IMR-90 (cell line): ENCODE measurements around the gene AMOTL2. TPM values are rescaled to one million over a fixed set of nuclear protein-coding genes. Genes with fewer than 3 reads are reported as not detected.

Source experiments
- ATAC-seq: fragments of 200-7000 bp; cut with Tn5 transposase; 2 replicates; pipeline ENCODE4 v1.9.1; 2020; ENCODE audit warnings: low read depth, mild to moderate bottlenecking, moderate library complexity
- BruUV-seq: library from RNA; stranded (reverse); fragments of 400-500 nt; replicated peaks from 2 replicates; lab custom pipeline; 2021; lab: Mats Ljungman, UMichigan
- CTCF ChIA-PET: fragments of 300-600 bp; formaldehyde crosslinking; extraction: SDS; loops from one replicate; lab custom pipeline; 2021; ENCODE audit warnings: antibody characterized with exemption; lab: Yijun Ruan, JAX
- POLR2A ChIA-PET: fragments of 300-600 bp; sonication (Branson Sonifier 250); formaldehyde crosslinking; loops from one replicate; lab custom pipeline; 2022; ENCODE audit warnings: antibody characterized with exemption; ENCODE audit not compliant: unreplicated experiment; lab: Charles Lee
- DNase-seq: peaks from one replicate; pipeline ENCODE4 v3.0.0; 2013
- H2AFZ ChIP-seq: replicated peaks from 2 replicates; pipeline ENCODE3; 2013; ENCODE audit warnings: low read length, mild to moderate bottlenecking; ENCODE audit not compliant: poor library complexity
- H2AK5ac ChIP-seq: 2 replicates; pipeline ENCODE4 v1.6.1; 2013; ENCODE audit warnings: low read depth, low read length, inconsistent platforms
- H2AK9ac ChIP-seq: replicated peaks from 2 replicates; pipeline ENCODE3; 2013; ENCODE audit warnings: mild to moderate bottlenecking, low read depth, low read length, moderate library complexity; ENCODE audit not compliant: poor library complexity
- H2BK120ac ChIP-seq: 2 replicates; pipeline ENCODE4 v1.6.1; 2013; ENCODE audit warnings: low read depth, low read length, inconsistent platforms
- H2BK15ac ChIP-seq: 3 replicates; pipeline ENCODE4 v1.6.1; 2013; ENCODE audit warnings: low read depth, low read length, inconsistent platforms
- H2BK20ac ChIP-seq: 2 replicates; pipeline ENCODE4 v1.6.1; 2013; ENCODE audit warnings: low read depth, mild to moderate bottlenecking, inconsistent platforms, low read length, moderate library complexity
- H2BK5ac ChIP-seq: 2 replicates; pipeline ENCODE4 v1.6.1; 2013; ENCODE audit warnings: mild to moderate bottlenecking, low read depth, low read length, inconsistent platforms; ENCODE audit not compliant: poor library complexity, severe bottlenecking
- H3K14ac ChIP-seq: replicated peaks from 2 replicates; pipeline ENCODE4 v1.6.1; 2013; ENCODE audit warnings: low read depth, low read length, inconsistent platforms
- H3K18ac ChIP-seq: 2 replicates; pipeline ENCODE4 v1.6.1; 2013; ENCODE audit warnings: low read depth, low read length, control low read depth
- H3K23ac ChIP-seq: 2 replicates; pipeline ENCODE4 v1.6.1; 2013; ENCODE audit warnings: low read depth, low read length, inconsistent platforms
- H3K27ac ChIP-seq: 2 replicates; pipeline ENCODE4 v1.5.1; 2013; ENCODE audit warnings: mild to moderate bottlenecking, control low read depth, low read length; ENCODE audit not compliant: insufficient read depth
- H3K27me3 ChIP-seq: 2 replicates; pipeline ENCODE4 v1.6.1; 2013; ENCODE audit warnings: low read length; ENCODE audit not compliant: control insufficient read depth, insufficient read depth
- H3K36me3 ChIP-seq: 2 replicates; pipeline ENCODE4 v1.6.1; 2013; ENCODE audit warnings: low read length, mixed read lengths; ENCODE audit not compliant: control insufficient read depth, insufficient read depth
- H3K4ac ChIP-seq: 2 replicates; pipeline ENCODE4 v1.6.1; 2013; ENCODE audit warnings: low read depth, low read length, inconsistent platforms
- H3K4me1 ChIP-seq: 2 replicates; pipeline ENCODE4 v1.6.1; 2013; ENCODE audit warnings: low read length, mixed read lengths; ENCODE audit not compliant: control insufficient read depth, insufficient read depth
- H3K4me2 ChIP-seq: 2 replicates; pipeline ENCODE4 v1.6.1; 2013; ENCODE audit warnings: low read depth, mild to moderate bottlenecking, control low read depth, low read length, moderate library complexity
- H3K4me3 ChIP-seq: 2 replicates; pipeline ENCODE4 v1.5.1; 2013; ENCODE audit warnings: low read depth, mild to moderate bottlenecking, control low read depth, low read length, moderate library complexity; ENCODE audit not compliant: insufficient read depth
- H3K56ac ChIP-seq: 2 replicates; pipeline ENCODE4 v1.6.1; 2013; ENCODE audit warnings: low read length, inconsistent platforms; ENCODE audit not compliant: insufficient read depth; ENCODE audit errors: extremely low read depth
- H3K79me1 ChIP-seq, 2 experiments: 2 replicates each; pipeline ENCODE4 v1.6.1; 2013; ENCODE audit warnings: low read length in 2 of 2, inconsistent platforms in 1 of 2, low read depth in 1 of 2
- H3K9ac ChIP-seq: 2 replicates; pipeline ENCODE4 v1.6.1; 2013; ENCODE audit warnings: low read depth, low read length, control low read depth
- H3K9me1 ChIP-seq: 2 replicates; pipeline ENCODE4 v1.6.1; 2013; ENCODE audit warnings: low read length, inconsistent platforms; ENCODE audit not compliant: insufficient read depth
- H3K9me3 ChIP-seq: 2 replicates; pipeline ENCODE4 v1.6.1; 2013; ENCODE audit warnings: low read length; ENCODE audit not compliant: control insufficient read depth, insufficient read depth
- H4K20me1 ChIP-seq: 2 replicates; pipeline ENCODE4 v1.6.1; 2013; ENCODE audit warnings: low read length, inconsistent platforms; ENCODE audit not compliant: insufficient read depth
- H4K5ac ChIP-seq: 2 replicates; pipeline ENCODE4 v1.6.1; 2013; ENCODE audit warnings: mild to moderate bottlenecking, low read depth, low read length, control low read depth
- H4K8ac ChIP-seq, 2 experiments: 2 replicates each; pipeline ENCODE4 v1.6.1; 2013; ENCODE audit warnings: low read depth in 2 of 2, low read length in 2 of 2, control low read depth in 1 of 2, inconsistent platforms in 1 of 2
- H4K91ac ChIP-seq: 2 replicates; pipeline ENCODE4 v1.6.1; 2013; ENCODE audit warnings: low read depth, low read length, inconsistent platforms; ENCODE audit not compliant: insufficient read depth
- BHLHE40 ChIP-seq: fragments of 150-350 bp; IDR thresholded peaks from 2 replicates; pipeline ENCODE4 v1.6.1; 2016; ENCODE audit warnings: mild to moderate bottlenecking, low read depth, low read length
- CEBPB ChIP-seq: IDR thresholded peaks from 2 replicates; pipeline ENCODE4 v1.6.1; 2012; ENCODE audit warnings: low read depth, low read length, improper control_type of control experiment
- CHD1 ChIP-seq: IDR thresholded peaks from 2 replicates; pipeline ENCODE4 v1.6.1; 2012; ENCODE audit warnings: low read depth, low read length, improper control_type of control experiment
- FOS ChIP-seq: fragments of 150-350 bp; IDR thresholded peaks from 2 replicates; pipeline ENCODE4 v1.6.1; 2016; ENCODE audit warnings: low read depth, low read length
- MAFK ChIP-seq: IDR thresholded peaks from 2 replicates; pipeline ENCODE4 v1.6.1; 2012; ENCODE audit warnings: low read depth, low read length, improper control_type of control experiment
- MAZ ChIP-seq: IDR thresholded peaks from 2 replicates; pipeline ENCODE4 v1.6.1; 2012; ENCODE audit warnings: low read depth, mild to moderate bottlenecking, low read length, improper control_type of control experiment, moderate library complexity, borderline replicate concordance
- MXI1 ChIP-seq: IDR thresholded peaks from 2 replicates; pipeline ENCODE4 v1.6.1; 2012; ENCODE audit warnings: low read depth, mild to moderate bottlenecking, low read length, moderate library complexity, borderline replicate concordance
- NFE2L2 ChIP-seq: fragments of 150-350 bp; IDR thresholded peaks from 2 replicates; pipeline ENCODE4 v1.6.1; 2016; ENCODE audit warnings: low read depth, mild to moderate bottlenecking, low read length
- POLR2A ChIP-seq: IDR thresholded peaks from 2 replicates; pipeline ENCODE4 v1.6.1; 2012; ENCODE audit warnings: mild to moderate bottlenecking, low read depth, low read length
- RAD21 ChIP-seq: IDR thresholded peaks from 2 replicates; pipeline ENCODE4 v1.6.1; 2012; ENCODE audit warnings: low read length, improper control_type of control experiment
- RCOR1 ChIP-seq: IDR thresholded peaks from 2 replicates; pipeline ENCODE4 v1.6.1; 2012; ENCODE audit warnings: mild to moderate bottlenecking, low read length, improper control_type of control experiment; ENCODE audit not compliant: insufficient replicate concordance
- RFX5 ChIP-seq: IDR thresholded peaks from 2 replicates; pipeline ENCODE4 v1.8.0; 2012; ENCODE audit warnings: low read depth, mild to moderate bottlenecking, low read length, moderate library complexity
- SMC3 ChIP-seq: fragments of 150-350 bp; IDR thresholded peaks from 2 replicates; pipeline ENCODE4 v1.6.1; 2016; ENCODE audit warnings: low read depth, mild to moderate bottlenecking, antibody characterized with exemption, low read length, moderate library complexity
- WGBS, 2 experiments: methylation state at CpG; one replicate each; pipeline versions ENCODE4 v1.1.5 to v1.1.7; 2013; ENCODE audit warnings: missing lambda C conversion rate in 2 of 2; ENCODE audit not compliant: insufficient read length in 1 of 2; ENCODE audit errors: extremely low coverage in 2 of 2; 5-methylcytosine and 5-hydroxymethylcytosine counted together
- dilution Hi-C: fragments of 300-500 bp; cut with HindIII; formaldehyde crosslinking; loops from one replicate; pipeline ENCODE4 v1.14.3; 2018; ENCODE audit warnings: low sequenced_read_pairs; ENCODE audit not compliant: unreplicated experiment
- in situ Hi-C: fragments of 300-500 bp; cut with MboI; formaldehyde crosslinking; loops from 3 replicates; pipeline ENCODE4 v1.14.3; 2019; ENCODE audit warnings: low sequenced_read_pairs, inconsistent platforms, mixed read lengths
- intact Hi-C: fragments of 100-400 bp; cut with micrococcal nuclease; formaldehyde crosslinking; loops from 2 replicates; pipeline ENCODE4 v1.10.0; 2022
- polyA plus RNA-seq, 3 experiments: library from polyadenylated mRNA; depleted of rRNA; stranded (reverse); fragments of >200 nt; gene quantifications; 2 replicates each; pipeline ENCODE4 v1.2.3, GENCODE V29; 2012; ENCODE audit warnings: low replicate concordance in 1 of 3
- total RNA-seq: library from RNA; depleted of rRNA; stranded (reverse); fragments of >200 nt; gene quantifications from 2 replicates; pipeline ENCODE4 v1.2.3, GENCODE V29; 2012
- TF ChIP-seq, protein P1 (sequence below): fragments of 150-350 bp; IDR thresholded peaks from 2 replicates; pipeline ENCODE4 v1.6.1; 2016; ENCODE audit warnings: low read depth, mild to moderate bottlenecking, low read length, moderate library complexity, borderline replicate concordance
- TF ChIP-seq, protein P2 (sequence below): conservative IDR thresholded peaks from 2 replicates; pipeline ENCODE4 v1.5.1; 2012; ENCODE audit warnings: mild to moderate bottlenecking, low read depth, low read length, improper control_type of control experiment
- TF ChIP-seq, protein P3 (sequence below): fragments of 150-350 bp; IDR thresholded peaks from 2 replicates; pipeline ENCODE4 v1.6.1; 2017; ENCODE audit warnings: mild to moderate bottlenecking, antibody characterized with exemption, low read length, low read depth

The AMOTL2 gene
- total and polyA plus RNA-seq, 2 of the 4 experiments (the other 2 are of a cell fraction): 162 to 176 TPM

DNA sequence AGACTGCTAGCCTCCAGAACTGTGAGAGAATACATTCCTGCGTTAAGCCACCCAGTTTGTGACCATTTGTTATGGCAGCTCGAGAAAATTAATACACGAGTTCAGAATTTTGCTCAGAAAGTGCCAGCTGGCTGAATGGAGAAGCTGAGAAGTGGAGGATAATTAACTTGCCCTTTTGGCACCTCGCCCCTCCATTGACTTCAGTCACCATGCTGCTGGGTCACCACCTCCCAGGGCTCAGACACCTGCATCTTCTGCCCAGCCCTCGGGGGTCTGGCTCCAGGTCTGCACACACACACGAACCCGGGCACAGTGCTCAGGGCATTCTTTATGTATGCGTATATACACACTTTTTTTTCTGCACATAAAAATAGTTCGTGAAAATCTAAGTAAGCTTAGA is 32.0 kb downstream of the AMOTL2 start:
- dilution Hi-C loops: no loop called here
- intact Hi-C loops: no loop called here
- Histone ChIP-seq H3K4me3 (no peak overlapping the region), H2BK5ac (no peak overlapping the region), H2AFZ (no peak overlapping the region), H4K20me1 (no peaks in the 10 kb centered on the region), H3K9me3 (peaks cover 2% of the 10 kb centered on the region), H3K56ac (no peak overlapping the region), H2BK15ac (peak overlapping the region; percentile 93; the same call in 1 of the 3 replicates), H3K4me1 (peaks cover 18% of the 10 kb centered on the region), H3K4me2 (no peak overlapping the region), H2BK20ac (peak overlapping the region; percentile 84), H3K27me3 (no peaks in the 10 kb centered on the region), H3K23ac (no peak overlapping the region), H2AK5ac (0 out of 2 replicates have a peak overlapping the region, but pooled peaks have one; percentile 63), H3K14ac (peak overlapping the region; percentile 1; the same call in 1 of the 2 replicates), H3K27ac (no peak overlapping the region), H3K9me1 (peaks cover 12% of the 10 kb centered on the region), H3K79me1 (peaks cover 0 to 3% of the 10 kb centered on the region in 2 experiments; a peak in 1 of 4 replicates), H4K8ac (no peak overlapping the region), H2AK9ac (no peak overlapping the region), H3K4ac (peak overlapping the region; percentile 92), H3K18ac (peak overlapping the region; percentile 77; the same call in 1 of the 2 replicates), H4K91ac (peak overlapping the region; percentile 21; the same call in 1 of the 2 replicates), H3K9ac (no peak overlapping the region), H2BK120ac (peak overlapping the region; percentile 95; the same call in 1 of the 2 replicates), H4K5ac (no peak overlapping the region), H3K36me3 (no peaks in the 10 kb centered on the region)
- POLR2A ChIA-PET: no interaction called here
- BruUV-seq: no TSS peak
- WGBS, 2 experiments: 100% methylated on average over 2 of the region's 9 CpGs; no CpG with 5 or more reads in 1 of the 2 experiments
- ATAC-seq (no peak), DNase-seq (no peak)
- TF ChIP-seq RAD21: no peak
- TF ChIP-seq MAZ: no peak
- no peak for TF ChIP-seq CEBPB
- TF ChIP-seq, protein P1, sequence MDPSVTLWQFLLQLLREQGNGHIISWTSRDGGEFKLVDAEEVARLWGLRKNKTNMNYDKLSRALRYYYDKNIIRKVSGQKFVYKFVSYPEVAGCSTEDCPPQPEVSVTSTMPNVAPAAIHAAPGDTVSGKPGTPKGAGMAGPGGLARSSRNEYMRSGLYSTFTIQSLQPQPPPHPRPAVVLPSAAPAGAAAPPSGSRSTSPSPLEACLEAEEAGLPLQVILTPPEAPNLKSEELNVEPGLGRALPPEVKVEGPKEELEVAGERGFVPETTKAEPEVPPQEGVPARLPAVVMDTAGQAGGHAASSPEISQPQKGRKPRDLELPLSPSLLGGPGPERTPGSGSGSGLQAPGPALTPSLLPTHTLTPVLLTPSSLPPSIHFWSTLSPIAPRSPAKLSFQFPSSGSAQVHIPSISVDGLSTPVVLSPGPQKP: no peak
- TF ChIP-seq, protein P2, sequence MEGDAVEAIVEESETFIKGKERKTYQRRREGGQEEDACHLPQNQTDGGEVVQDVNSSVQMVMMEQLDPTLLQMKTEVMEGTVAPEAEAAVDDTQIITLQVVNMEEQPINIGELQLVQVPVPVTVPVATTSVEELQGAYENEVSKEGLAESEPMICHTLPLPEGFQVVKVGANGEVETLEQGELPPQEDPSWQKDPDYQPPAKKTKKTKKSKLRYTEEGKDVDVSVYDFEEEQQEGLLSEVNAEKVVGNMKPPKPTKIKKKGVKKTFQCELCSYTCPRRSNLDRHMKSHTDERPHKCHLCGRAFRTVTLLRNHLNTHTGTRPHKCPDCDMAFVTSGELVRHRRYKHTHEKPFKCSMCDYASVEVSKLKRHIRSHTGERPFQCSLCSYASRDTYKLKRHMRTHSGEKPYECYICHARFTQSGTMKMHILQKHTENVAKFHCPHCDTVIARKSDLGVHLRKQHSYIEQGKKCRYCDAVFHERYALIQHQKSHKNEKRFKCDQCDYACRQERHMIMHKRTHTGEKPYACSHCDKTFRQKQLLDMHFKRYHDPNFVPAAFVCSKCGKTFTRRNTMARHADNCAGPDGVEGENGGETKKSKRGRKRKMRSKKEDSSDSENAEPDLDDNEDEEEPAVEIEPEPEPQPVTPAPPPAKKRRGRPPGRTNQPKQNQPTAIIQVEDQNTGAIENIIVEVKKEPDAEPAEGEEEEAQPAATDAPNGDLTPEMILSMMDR: no peak
- TF ChIP-seq, protein P3, sequence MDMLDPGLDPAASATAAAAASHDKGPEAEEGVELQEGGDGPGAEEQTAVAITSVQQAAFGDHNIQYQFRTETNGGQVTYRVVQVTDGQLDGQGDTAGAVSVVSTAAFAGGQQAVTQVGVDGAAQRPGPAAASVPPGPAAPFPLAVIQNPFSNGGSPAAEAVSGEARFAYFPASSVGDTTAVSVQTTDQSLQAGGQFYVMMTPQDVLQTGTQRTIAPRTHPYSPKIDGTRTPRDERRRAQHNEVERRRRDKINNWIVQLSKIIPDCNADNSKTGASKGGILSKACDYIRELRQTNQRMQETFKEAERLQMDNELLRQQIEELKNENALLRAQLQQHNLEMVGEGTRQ: no peak
- TF ChIP-seq POLR2A: no peak
- no peak for TF ChIP-seq NFE2L2
- no peak for TF ChIP-seq MAFK
- TF ChIP-seq BHLHE40: no peak
- TF ChIP-seq SMC3: no peak
- TF ChIP-seq RFX5: no peak
- TF ChIP-seq FOS: no peak
- no peak for TF ChIP-seq MXI1
- TF ChIP-seq CHD1: no peak
- no peak for TF ChIP-seq RCOR1
- in situ Hi-C loops: no loop called here
- CTCF ChIA-PET: no interaction called here
